Smooth muscle cell (in vitro differentiated cells): ENCODE results near the gene PFKP. TPM values are rescaled to one million over a fixed set of nuclear protein-coding genes. Genes with fewer than 3 reads are reported as not detected.

Experiments used
- DNase-seq: peaks from one replicate; lab custom pipeline; 2025; ENCODE audit not compliant: unreplicated experiment; lab: John Stamatoyannopoulos, UW
- H2AFZ ChIP-seq: fragments of 200-600 bp; sonication (generic); 2 replicates; pipeline ENCODE4 v1.6.0; 2016; ENCODE audit warnings: antibody characterized with exemption, low read depth, mild to moderate bottlenecking
- H3F3A ChIP-seq: fragments of 200-600 bp; sonication (generic); 2 replicates; pipeline ENCODE4 v1.6.0; 2017; ENCODE audit warnings: antibody characterized with exemption, low read depth
- H3K27ac ChIP-seq: fragments of 200-600 bp; sonication (generic); 2 replicates; pipeline ENCODE4 v1.5.1; 2016; ENCODE audit warnings: low read depth, mild to moderate bottlenecking
- H3K27me3 ChIP-seq: fragments of 200-600 bp; sonication (generic); 2 replicates; pipeline ENCODE4 v1.6.1; 2016; ENCODE audit warnings: low read depth, mild to moderate bottlenecking
- H3K36me3 ChIP-seq: fragments of 200-600 bp; sonication (generic); 2 replicates; pipeline ENCODE4 v1.5.1; 2016; ENCODE audit warnings: low read depth
- H3K4me1 ChIP-seq: fragments of 200-600 bp; sonication (generic); 2 replicates; pipeline ENCODE4 v1.5.1; 2016; ENCODE audit warnings: low read depth
- H3K4me2 ChIP-seq: fragments of 200-600 bp; sonication (generic); 2 replicates; pipeline ENCODE4 v1.6.0; 2016; ENCODE audit warnings: mild to moderate bottlenecking
- H3K4me3 ChIP-seq: fragments of 200-600 bp; sonication (generic); 2 replicates; pipeline ENCODE4 v1.5.1; 2016; ENCODE audit warnings: mild to moderate bottlenecking
- H3K79me2 ChIP-seq: fragments of 200-600 bp; sonication (generic); 2 replicates; pipeline ENCODE4 v1.6.0; 2016; ENCODE audit warnings: low read depth, mild to moderate bottlenecking
- H3K9ac ChIP-seq: fragments of 200-600 bp; sonication (generic); 2 replicates; pipeline ENCODE4 v1.6.0; 2016; ENCODE audit warnings: low read depth
- H3K9me3 ChIP-seq: fragments of 200-600 bp; sonication (generic); replicated peaks from 2 replicates; pipeline ENCODE4 v1.5.1; 2016; ENCODE audit warnings: low read depth
- H4K20me1 ChIP-seq: fragments of 200-600 bp; sonication (generic); 2 replicates; pipeline ENCODE4 v1.6.0; 2016; ENCODE audit warnings: low read depth
- WGBS: methylation state at CpG from one replicate; pipeline ENCODE4 v1.1.7; 2016; ENCODE audit warnings: low lambda C conversion rate; 5-methylcytosine and 5-hydroxymethylcytosine counted together
- polyA plus RNA-seq: library from polyadenylated mRNA; unstranded; fragments of >200 nt; fragmentation: Nextera tagmentation; extraction: Ambion mirVana; gene quantifications from 2 replicates; pipeline ENCODE4 v1.2.1, GENCODE V29; 2016
- total RNA-seq: library from RNA; depleted of rRNA; stranded (reverse); fragments of >200 nt; gene quantifications from 2 replicates; pipeline ENCODE4 v1.2.3, GENCODE V29; 2014
- TF ChIP-seq, protein P1 (sequence below): fragments of 200-600 bp; sonication (generic); IDR thresholded peaks from 2 replicates; pipeline ENCODE4 v1.5.1; 2017; ENCODE audit warnings: borderline replicate concordance, mild to moderate bottlenecking, antibody characterized with exemption; ENCODE audit not compliant: insufficient read depth, poor library complexity, severe bottlenecking

PFKP gene
- total and polyA plus RNA-seq, 2 experiments from 2014 or later = 178 to 203 TPM

DNA sequence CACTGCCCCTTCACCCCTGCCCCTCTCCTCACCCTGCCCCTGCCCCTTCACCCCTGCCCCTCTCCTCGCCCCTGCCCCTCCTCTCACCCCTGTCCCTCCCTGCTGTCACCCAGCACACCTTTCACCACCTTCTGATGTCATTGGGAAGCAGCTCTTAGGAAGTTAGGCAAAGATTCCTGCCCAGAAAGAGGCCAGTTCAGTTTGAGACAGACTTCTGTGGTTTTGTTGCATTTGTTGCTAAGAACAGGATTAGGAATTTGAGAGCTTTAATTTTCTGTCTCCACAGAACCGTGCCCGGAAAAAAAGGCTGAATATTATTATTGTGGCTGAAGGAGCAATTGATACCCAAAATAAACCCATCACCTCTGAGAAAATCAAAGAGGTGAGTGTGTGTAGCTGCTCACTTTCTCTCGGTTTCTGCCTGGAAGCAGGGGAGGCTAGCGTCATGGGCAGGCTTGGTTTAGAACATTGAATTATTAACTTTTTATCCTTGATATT, 39.6 kb downstream of the PFKP start:
- Histone ChIP-seq H3K9me3 (no peaks in the 10 kb centered on the region), H3K79me2 (peaks cover 14% of the 10 kb centered on the region), H3K9ac (peak overlapping the region; percentile 72), H3K4me1 (no peaks in the 10 kb centered on the region), H2AFZ (no peak overlapping the region), H3K4me2 (peak overlapping the region; percentile 53), H4K20me1 (peaks cover 9% of the 10 kb centered on the region), H3K27me3 (no peaks in the 10 kb centered on the region), H3K27ac (peak overlapping the region; percentile 94), H3K36me3 (peaks cover 10% of the 10 kb centered on the region), H3F3A (no peaks in the 10 kb centered on the region), H3K4me3 (no peak overlapping the region)
- TF ChIP-seq, protein P1, sequence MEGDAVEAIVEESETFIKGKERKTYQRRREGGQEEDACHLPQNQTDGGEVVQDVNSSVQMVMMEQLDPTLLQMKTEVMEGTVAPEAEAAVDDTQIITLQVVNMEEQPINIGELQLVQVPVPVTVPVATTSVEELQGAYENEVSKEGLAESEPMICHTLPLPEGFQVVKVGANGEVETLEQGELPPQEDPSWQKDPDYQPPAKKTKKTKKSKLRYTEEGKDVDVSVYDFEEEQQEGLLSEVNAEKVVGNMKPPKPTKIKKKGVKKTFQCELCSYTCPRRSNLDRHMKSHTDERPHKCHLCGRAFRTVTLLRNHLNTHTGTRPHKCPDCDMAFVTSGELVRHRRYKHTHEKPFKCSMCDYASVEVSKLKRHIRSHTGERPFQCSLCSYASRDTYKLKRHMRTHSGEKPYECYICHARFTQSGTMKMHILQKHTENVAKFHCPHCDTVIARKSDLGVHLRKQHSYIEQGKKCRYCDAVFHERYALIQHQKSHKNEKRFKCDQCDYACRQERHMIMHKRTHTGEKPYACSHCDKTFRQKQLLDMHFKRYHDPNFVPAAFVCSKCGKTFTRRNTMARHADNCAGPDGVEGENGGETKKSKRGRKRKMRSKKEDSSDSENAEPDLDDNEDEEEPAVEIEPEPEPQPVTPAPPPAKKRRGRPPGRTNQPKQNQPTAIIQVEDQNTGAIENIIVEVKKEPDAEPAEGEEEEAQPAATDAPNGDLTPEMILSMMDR = no peak
- DNase-seq = no peak
- WGBS = 64% methylated on average over 5 of the region's 5 CpGs

DNA sequence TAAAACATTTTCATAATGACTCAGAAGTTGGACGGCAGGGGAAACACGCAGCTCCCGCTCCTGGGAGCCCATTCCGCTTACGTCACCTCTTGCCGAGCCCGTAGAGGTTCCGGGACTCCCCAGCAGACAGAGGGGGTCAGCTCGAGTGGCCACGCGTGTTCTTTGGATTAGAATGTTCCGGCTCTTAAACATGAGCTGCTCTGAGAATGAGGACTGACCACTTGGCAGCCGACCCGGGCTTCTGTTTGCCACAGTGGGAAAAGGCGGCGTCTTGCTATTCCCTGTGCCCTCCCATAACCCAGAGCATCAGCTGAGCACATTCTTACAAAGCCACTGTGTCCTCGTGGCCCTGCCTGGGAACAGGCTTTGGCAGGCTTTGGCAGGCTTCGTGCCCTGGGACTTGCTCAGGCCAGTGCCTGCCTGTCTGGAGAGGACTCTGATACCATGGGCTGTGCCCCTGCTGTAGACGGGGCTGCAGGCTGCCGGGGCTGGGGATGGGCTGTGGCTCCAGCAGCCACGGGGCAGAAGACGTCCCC, 40.1 kb downstream of the PFKP start:
- Histone ChIP-seq H3F3A (no peaks in the 10 kb centered on the region), H3K4me2 (peak overlapping the region; percentile 53), H3K27me3 (no peaks in the 10 kb centered on the region), H3K9ac (peak overlapping the region; percentile 72), H3K27ac (peak overlapping the region; percentile 94), H3K9me3 (no peaks in the 10 kb centered on the region), H3K36me3 (peaks cover 10% of the 10 kb centered on the region), H2AFZ (no peak overlapping the region), H3K79me2 (peaks cover 13% of the 10 kb centered on the region), H3K4me3 (no peak overlapping the region), H3K4me1 (no peaks in the 10 kb centered on the region), H4K20me1 (peaks cover 9% of the 10 kb centered on the region)
- TF ChIP-seq, protein P1 = no peak
- no peak for DNase-seq
- 67% methylated on average over 22 of the region's 22 CpGs for WGBS

DNA sequence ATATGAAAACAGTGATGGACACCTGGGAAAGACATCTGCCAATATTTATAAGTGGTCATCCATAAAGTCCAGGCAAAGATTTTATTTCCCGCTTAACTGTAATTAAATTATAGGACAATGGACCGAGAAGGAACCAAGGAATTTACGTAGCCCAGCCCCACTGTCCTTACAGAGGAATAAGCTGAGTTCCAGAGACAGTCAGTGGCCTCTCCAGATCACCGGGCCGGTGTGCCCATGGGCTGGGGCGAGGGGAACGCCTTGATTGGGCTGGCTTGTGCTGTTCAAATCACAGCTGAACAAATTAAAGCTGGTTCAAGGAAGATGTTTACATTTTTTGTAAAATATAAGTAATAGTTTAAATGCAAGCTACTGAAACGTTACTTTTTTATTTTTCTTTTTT, 40.7 kb downstream of the PFKP start:
- WGBS = 98% methylated on average over 8 of the region's 8 CpGs
- H3K4me3 ChIP-seq = no peak overlapping the region
- H4K20me1 ChIP-seq = peaks cover 9% of the 10 kb centered on the region
- DNase-seq = no peak
- peaks cover 8% of the 10 kb centered on the region for H3K79me2 ChIP-seq
- no peak overlapping the region for H3K9ac ChIP-seq
- TF ChIP-seq, protein P1 = no peak
- H3K4me2 ChIP-seq = no peak overlapping the region
- no peaks in the 10 kb centered on the region for H3F3A ChIP-seq
- no peaks in the 10 kb centered on the region for H3K4me1 ChIP-seq
- no peaks in the 10 kb centered on the region for H3K27me3 ChIP-seq
- no peak overlapping the region for H2AFZ ChIP-seq
- peaks cover 7% of the 10 kb centered on the region for H3K36me3 ChIP-seq
- H3K27ac ChIP-seq = peak overlapping the region; percentile 94
- no peaks in the 10 kb centered on the region for H3K9me3 ChIP-seq

DNA sequence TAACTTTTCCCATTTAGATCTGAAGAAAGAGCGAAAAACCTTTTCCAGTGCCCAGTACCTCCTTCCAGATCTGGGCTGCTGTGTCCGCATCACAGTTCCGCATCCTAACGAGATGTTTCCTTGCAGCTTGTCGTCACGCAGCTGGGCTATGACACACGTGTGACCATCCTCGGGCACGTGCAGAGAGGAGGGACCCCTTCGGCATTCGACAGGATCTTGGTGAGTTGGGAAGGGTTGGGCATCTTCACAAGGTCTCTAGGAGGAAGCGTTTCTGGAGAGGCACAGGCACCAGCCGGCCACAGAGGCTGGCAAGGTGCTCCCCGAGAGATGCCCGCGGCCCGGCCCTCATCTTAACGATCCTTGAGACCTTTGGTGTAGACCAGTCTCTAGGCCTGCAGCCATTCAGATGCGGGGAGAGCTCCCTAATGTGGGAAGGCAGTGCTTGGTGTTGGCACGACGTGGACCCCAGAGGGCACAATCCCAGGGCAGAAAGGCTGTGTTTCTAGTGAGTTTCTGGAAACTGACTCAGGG, 41.3 kb downstream of the PFKP start:
- Histone ChIP-seq H3K9ac (no peak overlapping the region), H3K9me3 (no peaks in the 10 kb centered on the region), H4K20me1 (peaks cover 9% of the 10 kb centered on the region), H3K27ac (no peak overlapping the region), H3K4me3 (no peak overlapping the region), H2AFZ (no peak overlapping the region), H3K27me3 (no peaks in the 10 kb centered on the region), H3K4me2 (no peak overlapping the region), H3F3A (no peaks in the 10 kb centered on the region), H3K79me2 (peaks cover 2% of the 10 kb centered on the region), H3K4me1 (no peaks in the 10 kb centered on the region), H3K36me3 (peaks cover 1% of the 10 kb centered on the region)
- TF ChIP-seq, protein P1 = no peak
- DNase-seq = no peak
- 95% methylated on average over 21 of the region's 21 CpGs for WGBS
